HG02840 (cell line): ENCODE results near the gene PTPN1.
"Not testable (repeated sequence)": the region's sequence is repeated elsewhere in the genome, so short reads cannot be mapped to it uniquely, and the experiment has no call there.

Experiments
- ATAC-seq: cut with Tn5 transposase; IDR thresholded peaks from one replicate; pipeline ENCODE4 v1.9.1; 2021; ENCODE audit warnings: mild to moderate bottlenecking, moderate library complexity, moderate number of reproducible peaks; ENCODE audit not compliant: unreplicated experiment, low FRiP score

The PTPN1 gene

GRCh38 chr20:50550531-50550930, 40.3 kb downstream of the PTPN1 start:
- ATAC-seq = no peak

GRCh38 chr20:50551288-50551687, 41.1 kb downstream of the PTPN1 start:
- no peak for ATAC-seq

DNA sequence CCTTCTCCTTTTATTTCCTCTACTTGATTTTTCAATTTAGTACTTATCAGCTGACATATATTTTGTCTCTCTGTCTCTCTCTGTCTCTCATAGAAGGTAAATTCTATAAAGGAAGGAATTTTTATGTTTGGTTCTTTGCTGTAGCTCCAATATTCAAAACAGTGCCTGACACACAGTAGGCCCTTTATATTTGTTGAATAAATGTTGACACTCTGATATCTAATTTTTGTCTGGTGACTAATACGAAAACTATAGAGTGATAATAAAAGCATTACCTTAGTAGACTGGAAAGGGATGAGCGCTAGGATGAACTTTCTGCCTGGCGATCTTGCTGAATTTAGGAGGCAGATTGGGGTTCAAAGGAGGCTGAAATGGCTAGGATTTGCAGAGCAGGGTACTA, 42.8 kb downstream of the PTPN1 start:
- ATAC-seq = no peak

DNA sequence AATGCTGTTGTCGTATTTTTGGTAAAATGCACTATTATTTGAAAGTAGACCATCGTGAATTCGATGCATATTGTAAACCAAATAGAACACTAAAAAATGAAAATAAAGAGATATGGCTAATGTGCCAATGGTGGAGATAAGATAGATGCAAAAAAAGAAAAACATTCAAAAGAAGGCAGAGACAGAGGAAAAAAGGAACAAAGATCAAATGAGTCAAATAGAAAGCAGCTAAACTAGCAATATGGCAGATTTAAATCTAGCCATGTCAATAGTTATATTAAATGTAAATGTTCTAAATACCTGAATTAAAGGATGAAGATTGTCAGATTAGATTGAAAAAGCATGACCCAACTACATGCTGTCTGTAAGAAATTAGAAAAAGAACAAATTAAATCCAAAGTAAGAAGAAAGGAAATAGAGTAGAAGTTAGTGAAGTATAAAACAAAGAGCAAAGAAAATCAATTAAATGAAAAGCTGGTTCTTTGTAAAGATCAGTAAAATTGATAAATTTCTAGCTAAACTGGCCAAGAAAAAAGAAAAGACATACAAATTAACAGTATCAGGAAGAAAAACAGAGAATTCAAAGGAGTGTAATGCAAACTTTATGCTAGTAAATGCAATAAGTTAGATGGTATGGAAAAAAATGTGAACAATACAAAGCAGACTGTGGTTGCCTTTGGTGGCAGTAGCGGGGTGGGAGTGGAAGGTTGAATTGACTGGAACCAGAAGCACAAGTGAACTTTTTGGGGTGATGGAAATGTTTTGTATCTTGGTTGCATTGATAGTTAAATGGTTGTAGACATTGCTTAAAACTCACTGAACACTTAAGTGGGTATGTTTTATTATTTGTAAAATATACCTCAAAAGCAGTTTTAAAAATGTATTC, 44.8 kb downstream of the PTPN1 start:
- ATAC-seq = no peak

- no peak for ATAC-seq
Measured at GRCh38 chr20:50555662-50556061, 45.5 kb downstream of the PTPN1 start.

DNA sequence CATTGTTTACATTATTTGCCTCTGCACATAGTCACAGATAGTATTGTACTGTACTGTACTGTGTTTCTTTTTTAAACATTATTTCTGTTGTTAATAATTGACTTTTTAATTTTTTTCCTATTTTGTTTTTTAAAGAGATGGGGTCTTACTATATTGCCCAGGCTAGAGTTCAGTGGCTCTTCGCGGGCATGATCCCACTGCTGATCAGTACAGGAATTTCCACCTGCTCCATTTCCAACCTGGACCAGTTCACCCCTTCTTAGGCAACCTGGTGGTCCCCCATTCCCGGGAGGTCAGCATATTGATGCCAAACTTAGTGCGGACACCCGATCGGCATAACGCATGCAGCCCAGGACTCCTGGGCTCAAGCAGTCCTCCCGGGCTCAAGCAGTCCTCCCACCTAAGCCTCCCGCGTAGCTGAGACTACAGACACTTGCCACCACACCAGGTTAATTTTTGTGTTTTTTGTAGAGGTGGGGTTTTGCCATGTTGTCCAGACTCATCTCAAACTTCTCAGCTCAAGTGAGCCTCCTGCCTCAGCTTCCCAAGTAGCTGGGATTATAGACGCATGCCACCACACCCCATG, 47.5 kb downstream of the PTPN1 start:
- no peak for ATAC-seq

- ATAC-seq = no peak
Measured at GRCh38 chr20:50558483-50558925, 48.3 kb downstream of the PTPN1 start.

DNA sequence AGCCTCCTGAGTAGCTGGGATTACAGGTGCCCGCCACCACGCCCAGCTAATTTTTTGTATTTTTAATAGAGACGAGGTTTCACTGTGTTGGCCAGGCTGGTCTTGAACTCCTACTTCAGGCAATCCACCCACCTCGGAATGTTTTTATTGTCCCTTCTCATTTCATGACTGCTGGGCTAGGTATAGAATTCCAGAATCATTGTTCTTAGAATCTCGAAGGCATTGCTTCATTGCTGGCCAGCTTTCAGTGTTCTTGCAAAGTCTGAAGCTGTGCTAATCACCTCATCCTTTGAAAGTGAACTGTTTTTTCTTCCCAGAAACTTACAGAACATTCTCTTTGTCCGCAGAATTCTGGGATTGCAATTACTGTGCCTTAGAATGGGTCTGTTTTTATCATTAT, 49.0 kb downstream of the PTPN1 start:
- no peak for ATAC-seq

DNA sequence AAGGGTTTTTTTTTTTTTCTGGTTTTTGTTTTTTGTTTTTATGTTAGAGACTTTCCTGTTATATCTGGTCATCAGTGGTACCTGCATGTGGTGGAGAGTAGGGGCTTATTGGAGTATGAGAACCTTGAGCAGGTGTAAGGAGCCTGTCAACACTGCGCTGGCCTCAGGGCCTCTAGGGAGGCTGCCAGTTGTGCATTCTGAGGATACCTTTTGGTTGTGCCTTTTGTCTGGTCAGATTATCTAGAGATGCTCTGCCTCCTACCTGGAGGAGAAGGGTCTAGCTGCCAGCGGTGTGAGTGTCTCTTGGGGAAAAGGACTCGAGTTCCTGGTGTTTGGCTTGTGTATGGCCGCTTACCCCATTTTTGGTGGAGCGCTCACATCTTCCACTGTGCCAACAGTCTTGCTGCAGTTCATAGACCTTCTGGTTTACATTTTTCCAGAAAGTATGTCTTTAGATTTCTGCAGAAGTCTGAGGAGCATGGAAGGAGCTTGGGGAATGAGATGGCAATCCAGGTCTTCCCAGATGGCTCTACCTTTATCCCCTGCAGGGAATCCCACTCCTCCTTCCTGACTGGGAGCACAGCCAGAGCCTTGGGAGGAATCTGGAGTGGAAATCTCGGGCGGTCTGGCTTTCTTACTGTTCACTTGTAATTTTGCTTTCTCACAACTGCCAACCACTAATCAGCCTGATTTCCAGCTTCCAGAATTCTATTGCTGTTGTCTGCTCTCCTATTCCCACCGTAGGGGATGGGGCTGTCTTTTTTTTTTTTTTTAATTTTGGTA, 49.9 kb downstream of the PTPN1 start:
- ATAC-seq = no peak

GRCh38 chr20:50560867-50561266, 50.7 kb downstream of the PTPN1 start:
- ATAC-seq = no peak

DNA sequence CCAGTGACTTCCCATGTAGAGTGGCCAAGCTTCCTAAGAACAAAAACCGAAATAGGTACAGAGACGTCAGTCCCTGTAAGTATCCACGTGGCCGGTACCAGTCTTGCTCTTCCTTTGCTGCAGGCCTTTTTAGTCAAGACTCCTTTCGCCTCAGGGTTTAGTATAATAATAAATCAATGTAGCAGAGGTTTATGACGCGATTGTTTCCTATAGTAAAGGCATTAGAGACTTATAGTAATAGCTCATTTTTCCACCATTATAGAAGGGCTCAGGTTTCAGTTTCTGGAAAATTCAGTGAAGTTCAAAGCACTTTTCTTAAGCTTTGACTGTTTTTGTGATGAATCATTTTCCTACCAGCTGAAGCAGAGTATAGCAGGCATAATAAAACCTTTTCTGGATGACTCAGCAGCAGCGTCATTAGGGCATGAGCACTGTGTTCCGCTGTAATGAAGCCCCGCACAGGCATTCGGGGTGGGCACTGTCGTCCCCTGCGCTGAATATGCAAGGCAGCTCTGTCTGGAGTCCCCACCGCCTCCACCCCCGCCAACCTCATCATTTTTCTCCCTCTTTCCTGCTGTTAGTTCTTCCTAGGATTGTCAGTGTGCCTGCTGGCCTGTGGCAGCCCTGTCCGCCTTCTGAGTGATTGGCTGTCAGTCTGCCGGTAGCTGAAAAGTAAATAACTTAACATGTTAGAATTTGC, 51.3 kb downstream of the PTPN1 start:
- no peak for ATAC-seq

- no peak for ATAC-seq
Measured at GRCh38 chr20:50562262-50562701, 52.1 kb downstream of the PTPN1 start.

- no peak for ATAC-seq
Measured at GRCh38 chr20:50563133-50563944, 53.2 kb downstream of the PTPN1 start.

- no peak for ATAC-seq
Measured at GRCh38 chr20:50565383-50565782, 55.2 kb downstream of the PTPN1 start.

DNA sequence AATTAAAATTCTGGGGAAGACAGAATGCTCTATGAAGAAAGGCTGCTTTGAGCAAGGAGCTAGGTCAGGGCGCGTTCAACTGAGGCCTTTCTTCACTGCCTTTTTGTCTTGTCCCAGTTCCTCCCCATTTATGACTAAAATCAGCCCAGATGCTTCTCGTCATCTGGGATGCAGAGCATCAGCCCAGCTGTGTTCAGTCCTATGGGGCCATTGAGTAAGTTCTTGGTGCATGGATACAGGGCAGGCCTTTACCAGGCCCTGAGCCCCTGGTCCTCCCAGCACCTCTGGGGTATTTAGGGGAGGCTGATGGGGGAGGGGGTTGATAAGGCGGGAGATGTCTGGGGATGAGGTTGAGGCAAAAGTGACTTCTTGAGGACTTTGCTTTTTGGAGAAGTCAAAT, 55.7 kb downstream of the PTPN1 start:
- ATAC-seq = no peak

GRCh38 chr20:50567860-50568548, 57.8 kb downstream of the PTPN1 start:
- no peak for ATAC-seq

DNA sequence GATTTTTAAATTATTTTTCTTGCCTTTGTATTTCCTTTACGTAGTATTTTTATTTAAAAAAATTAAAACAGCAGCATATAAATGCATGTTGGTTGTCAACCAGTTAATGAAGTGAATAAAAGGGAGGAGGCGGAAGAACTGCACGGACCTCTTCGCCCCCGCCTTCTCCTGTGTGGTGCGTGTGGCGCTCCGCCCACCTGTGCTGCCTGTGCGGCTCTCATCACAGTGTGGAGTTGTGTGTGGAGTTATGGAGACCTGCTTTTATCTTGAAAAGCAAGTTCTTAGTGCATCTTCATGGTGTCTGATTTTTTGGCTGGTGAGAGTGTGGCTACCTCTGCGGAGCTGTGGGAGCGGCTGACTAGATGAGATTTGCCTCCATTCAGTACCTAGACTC, 58.4 kb downstream of the PTPN1 start:
- no peak for ATAC-seq

DNA sequence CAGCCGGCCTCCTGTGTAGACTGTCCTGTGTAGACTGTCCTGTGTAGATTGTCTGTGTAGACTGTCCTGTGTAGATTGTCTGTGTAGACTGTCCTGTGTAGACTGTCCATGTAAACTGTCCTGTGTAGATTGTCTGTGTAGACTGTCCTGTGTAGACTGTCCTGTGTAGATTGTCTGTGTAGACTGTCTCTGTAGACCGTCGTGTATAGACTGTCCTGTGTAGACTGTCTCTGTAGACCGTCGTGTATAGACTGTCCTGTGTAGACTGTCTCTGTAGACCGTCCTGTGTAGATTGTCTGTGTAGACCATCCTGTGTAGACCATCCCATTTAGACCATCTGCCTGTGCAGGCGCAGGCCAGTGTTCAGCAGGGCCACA, 59.3 kb downstream of the PTPN1 start:
- not testable (repeated sequence) for ATAC-seq
